Lung (tissue), 12 donors: ENCODE results near the gene MEX3B. TPM values are rescaled to one million over a fixed set of nuclear protein-coding genes. Genes with fewer than 3 reads are reported as not detected.
A peak's percentile ranks its signal among the peaks of the same experiment; 100 is the strongest.

Experiments
- ATAC-seq: fragments of 200-7000 bp; cut with Tn5 transposase; one replicate; pipeline ENCODE4 v1.9.1; 2020; ENCODE audit warnings: moderate number of reproducible peaks; ENCODE audit not compliant: insufficient read depth, low FRiP score
- DNase-seq, 3 donors: peaks; one replicate each; pipeline ENCODE4 v3.0.0-alpha.2; 2013 to 2017
- H3K27ac ChIP-seq, 2 donors: one replicate each; pipeline ENCODE4 v1.5.1; 2013; ENCODE audit warnings: mild to moderate bottlenecking in 2 of 2, moderate library complexity in 2 of 2, control low read depth in 1 of 2, inconsistent platforms in 1 of 2, low read depth in 1 of 2, low read length in 1 of 2
- H3K27me3 ChIP-seq, 3 donors: one replicate each; pipeline ENCODE4 v1.5.1; 2013; ENCODE audit warnings: low read length in 2 of 3; ENCODE audit not compliant: control insufficient read depth in 3 of 3, insufficient read depth in 3 of 3
- H3K36me3 ChIP-seq, 4 donors: one replicate each; pipeline ENCODE4 v1.5.1; 2013; ENCODE audit warnings: low read length in 4 of 4, mild to moderate bottlenecking in 1 of 4, moderate library complexity in 1 of 4; ENCODE audit not compliant: control insufficient read depth in 4 of 4, insufficient read depth in 4 of 4
- H3K4me1 ChIP-seq, 5 donors: one replicate each; pipeline ENCODE4 v1.5.1; 2013; ENCODE audit warnings: low read length in 5 of 5, mild to moderate bottlenecking in 2 of 5, moderate library complexity in 1 of 5; ENCODE audit not compliant: control insufficient read depth in 5 of 5, insufficient read depth in 5 of 5
- H3K4me3 ChIP-seq: one replicate; pipeline ENCODE4 v1.5.1; 2013; ENCODE audit warnings: mild to moderate bottlenecking, control low read depth, moderate library complexity
- H3K9ac ChIP-seq, 2 donors: one replicate each; pipeline ENCODE4 v1.5.1; 2013; ENCODE audit warnings: low read length in 2 of 2, control low read depth in 1 of 2; ENCODE audit not compliant: insufficient read depth in 1 of 2
- H3K9me3 ChIP-seq, 4 donors: one replicate each; pipeline ENCODE4 v1.5.1; 2013; ENCODE audit warnings: low read length in 3 of 4, mild to moderate bottlenecking in 1 of 4, moderate library complexity in 1 of 4; ENCODE audit not compliant: control insufficient read depth in 4 of 4, insufficient read depth in 3 of 4
- CTCF ChIP-seq: IDR thresholded peaks from 2 replicates; pipeline ENCODE4 v1.5.1; 2012; ENCODE audit warnings: mild to moderate bottlenecking; ENCODE audit errors: control extremely low read depth, extremely low read depth
- WGBS, 2 donors: extraction: QIAGEN DNeasy Blood & Tissue Kit; methylation state at CpG; one replicate each; pipeline ENCODE4 v1.1.7; 2013; 5-methylcytosine and 5-hydroxymethylcytosine counted together
- polyA plus RNA-seq, 2 donors: library from polyadenylated mRNA; stranded (reverse); fragments of 200-250 nt; gene quantifications; one replicate each; pipeline ENCODE4 v1.2.1, GENCODE V29; 2013
- total RNA-seq, 2 donors: library from RNA; depleted of rRNA in 1 of 2; stranded (reverse); fragments of >200 nt in 1 of 2; gene quantifications; one replicate each; pipeline ENCODE4 v1.2.1, GENCODE V29; 2014 to 2021
- donor health status: control.
- donor health status: control.
- donor health status: Bipolar disorder and iron deficiency.
- donor health status: healthy.
- donor health status: DM: yes; HTN: yes; CAD: no.

The MEX3B gene
- total and polyA plus RNA-seq, 4 donors, result 0.89 to 6.3 (median 1.8) TPM

GRCh38 chr15:82048811-82049210 lies 3.0 kb upstream of the MEX3B start:
- no peak overlapping the region for H3K27ac ChIP-seq
- H3K4me3 ChIP-seq, result no peak overlapping the region
- H3K4me1 ChIP-seq, result peaks cover 0 to 13% (median 0%) of the 10 kb centered on the region in 5 donors
- no peaks in the 10 kb centered on the region for H3K9me3 ChIP-seq
- peaks cover 0 to 7% (median 0%) of the 10 kb centered on the region in 3 donors for H3K27me3 ChIP-seq
- H3K9ac ChIP-seq, result no peak overlapping the region
- no peaks in the 10 kb centered on the region for H3K36me3 ChIP-seq
- DNase-seq (no peak), ATAC-seq (no peak)
- no peak for TF ChIP-seq CTCF
- WGBS, 2 donors, result 85 to 93% methylated on average over 8 of the region's 8 CpGs

DNA sequence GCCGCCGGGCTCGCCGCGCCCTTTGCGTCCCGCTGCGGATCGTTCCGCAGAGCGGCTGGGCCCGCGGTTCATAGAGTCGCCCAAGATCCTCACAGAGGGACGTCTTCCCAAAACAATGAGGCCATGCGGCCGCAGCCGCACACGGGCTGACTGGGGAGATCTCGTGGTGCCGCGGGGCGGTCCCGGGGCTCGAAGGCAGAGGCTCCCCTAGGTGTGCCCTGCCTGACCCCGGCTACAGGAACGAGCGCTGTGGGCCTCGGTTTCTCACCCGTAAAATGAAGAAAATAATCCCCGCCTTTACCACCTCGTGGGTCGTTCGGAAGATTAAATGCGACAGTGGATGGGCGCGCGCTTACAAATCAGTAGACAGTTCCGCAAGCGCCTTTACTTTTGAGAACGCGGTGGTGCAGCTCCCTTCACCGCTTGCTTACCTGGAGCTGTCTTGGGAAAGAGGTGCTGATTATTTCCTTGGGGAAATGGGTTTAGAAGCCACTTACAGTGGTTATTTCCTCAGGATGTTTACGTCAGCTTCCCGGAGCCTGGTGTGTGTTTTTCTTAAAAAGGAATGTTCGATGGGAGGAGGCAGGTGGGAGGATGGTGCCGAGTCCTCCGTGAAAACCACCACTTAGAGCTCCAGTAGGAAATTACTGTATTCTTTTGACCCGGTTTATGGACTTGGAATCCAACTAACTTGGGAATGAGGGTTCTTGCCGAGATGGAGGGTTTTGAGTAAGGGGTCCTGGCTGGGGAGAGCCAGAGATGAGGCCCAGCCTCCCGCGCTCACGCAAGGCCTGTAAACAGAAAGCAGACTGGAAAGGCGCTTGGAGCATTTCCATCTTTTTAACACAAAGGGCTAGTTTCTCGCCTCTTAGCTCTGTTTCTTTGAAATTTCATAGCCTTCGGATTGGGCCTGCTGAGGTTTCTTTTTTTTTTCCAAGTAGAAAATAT lies 1.9 kb upstream of the MEX3B start:
- TF ChIP-seq CTCF, result no peak
- DNase-seq (peak in 2 of 3 donors; percentile 37 to 58), ATAC-seq (no peak)
- H3K9me3 ChIP-seq, result no peaks in the 10 kb centered on the region
- H3K27me3 ChIP-seq, result peaks cover 0 to 7% (median 0%) of the 10 kb centered on the region in 3 donors
- peak overlapping the region in 1 of 2 donors; percentile 73 for H3K27ac ChIP-seq
- H3K9ac ChIP-seq, result peak overlapping the region; percentile 42 to 51
- 9 to 12% methylated on average over 56 of the region's 56 CpGs for WGBS, 2 donors
- peak overlapping the region; percentile 54 for H3K4me3 ChIP-seq
- peaks cover 0 to 6% (median under 1%) of the 10 kb centered on the region in 4 donors for H3K36me3 ChIP-seq
- peaks cover 0 to 18% (median 0%) of the 10 kb centered on the region in 5 donors for H3K4me1 ChIP-seq

GRCh38 chr15:82046666-82047452 lies 1.0 kb upstream of the MEX3B start:
- ATAC-seq (peak; percentile 88), DNase-seq (peak; percentile 98)
- Histone ChIP-seq H3K9me3 (no peaks in the 10 kb centered on the region), H3K36me3 (peaks cover 0 to 6% (median under 1%) of the 10 kb centered on the region in 4 donors), H3K27ac (peak overlapping the region; percentile 91 to 97), H3K4me3 (peak overlapping the region; percentile 64), H3K4me1 (peaks cover 0 to 20% (median 0%) of the 10 kb centered on the region in 5 donors), H3K27me3 (peaks cover 0 to 7% (median 0%) of the 10 kb centered on the region in 3 donors), H3K9ac (peak overlapping the region; percentile 67 to 78)
- WGBS, 2 donors, result 0% methylated on average over 64 to 111 of the region's 111 CpGs
- TF ChIP-seq CTCF, result peak; percentile 51
